Measurements from ENCODE around the gene PALMD.

DNA sequence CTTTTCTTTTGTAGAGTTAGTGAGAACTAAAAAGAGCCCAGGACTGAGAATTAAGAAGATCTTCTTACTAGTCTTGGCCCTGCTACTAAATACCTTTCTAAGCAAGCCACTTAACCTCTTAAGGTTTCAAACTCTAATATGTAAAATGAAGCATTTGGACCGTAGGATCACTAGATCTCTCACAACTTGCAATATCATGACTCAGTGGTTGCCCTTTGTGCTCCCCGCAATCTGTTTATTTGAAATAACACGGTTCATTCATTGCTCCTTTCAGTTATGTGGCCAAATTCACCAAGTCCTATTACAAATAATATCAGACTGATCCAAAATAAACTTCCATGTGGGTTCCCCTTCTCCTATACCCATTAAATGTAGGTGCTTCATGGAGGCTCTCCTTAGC is 10.8 kb downstream of the PALMD start:
- TF ChIP-seq, protein P1, sequence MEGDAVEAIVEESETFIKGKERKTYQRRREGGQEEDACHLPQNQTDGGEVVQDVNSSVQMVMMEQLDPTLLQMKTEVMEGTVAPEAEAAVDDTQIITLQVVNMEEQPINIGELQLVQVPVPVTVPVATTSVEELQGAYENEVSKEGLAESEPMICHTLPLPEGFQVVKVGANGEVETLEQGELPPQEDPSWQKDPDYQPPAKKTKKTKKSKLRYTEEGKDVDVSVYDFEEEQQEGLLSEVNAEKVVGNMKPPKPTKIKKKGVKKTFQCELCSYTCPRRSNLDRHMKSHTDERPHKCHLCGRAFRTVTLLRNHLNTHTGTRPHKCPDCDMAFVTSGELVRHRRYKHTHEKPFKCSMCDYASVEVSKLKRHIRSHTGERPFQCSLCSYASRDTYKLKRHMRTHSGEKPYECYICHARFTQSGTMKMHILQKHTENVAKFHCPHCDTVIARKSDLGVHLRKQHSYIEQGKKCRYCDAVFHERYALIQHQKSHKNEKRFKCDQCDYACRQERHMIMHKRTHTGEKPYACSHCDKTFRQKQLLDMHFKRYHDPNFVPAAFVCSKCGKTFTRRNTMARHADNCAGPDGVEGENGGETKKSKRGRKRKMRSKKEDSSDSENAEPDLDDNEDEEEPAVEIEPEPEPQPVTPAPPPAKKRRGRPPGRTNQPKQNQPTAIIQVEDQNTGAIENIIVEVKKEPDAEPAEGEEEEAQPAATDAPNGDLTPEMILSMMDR (conservative IDR thresholded peaks at IDR 0.05; ENCODE audit: low read depth, low read length), result no peak
- no peak for TF ChIP-seq EZH2 (IDR thresholded peaks at IDR 0.05; ENCODE audit: low read length, unreplicated experiment)

All from PC-3 (cell line).